Loucy (cell line): ENCODE data around the gene DGCR6L.
"Not testable (repeated sequence)": the region's sequence is repeated elsewhere in the genome, so short reads cannot be mapped to it uniquely, and the experiment has no call there.

Experiments
- H2AFZ ChIP-seq: fragments of 200-600 bp; sonication (generic); 2 replicates; pipeline ENCODE4 v1.6.0; 2016; ENCODE audit warnings: antibody characterized with exemption, mild to moderate bottlenecking, low read length, moderate library complexity
- H3F3A ChIP-seq: fragments of 200-600 bp; 2 replicates; pipeline ENCODE4 v1.6.0; 2016; ENCODE audit warnings: antibody characterized with exemption, low read depth, mild to moderate bottlenecking
- H3K27me3 ChIP-seq: fragments of 200-600 bp; sonication (generic); 2 replicates; pipeline ENCODE4 v1.6.1; 2014; ENCODE audit warnings: low read length, mild to moderate bottlenecking; ENCODE audit not compliant: insufficient read depth, poor library complexity, severe bottlenecking
- H3K36me3 ChIP-seq: fragments of 200-600 bp; sonication (generic); 2 replicates; pipeline ENCODE4 v1.6.1; 2016; ENCODE audit warnings: low read length; ENCODE audit not compliant: insufficient read depth
- H3K4me1 ChIP-seq: fragments of 200-600 bp; sonication (generic); 2 replicates; pipeline ENCODE4 v1.5.1; 2014; ENCODE audit warnings: low read length, mild to moderate bottlenecking; ENCODE audit not compliant: insufficient read depth, poor library complexity, severe bottlenecking
- H3K4me2 ChIP-seq: fragments of 200-600 bp; sonication (generic); 2 replicates; pipeline ENCODE4 v1.6.0; 2014; ENCODE audit warnings: antibody characterized with exemption, low read length, low read depth, mild to moderate bottlenecking; ENCODE audit not compliant: poor library complexity, severe bottlenecking
- H3K4me3 ChIP-seq: fragments of 200-600 bp; sonication (generic); 2 replicates; pipeline ENCODE4 v1.5.1; 2014; ENCODE audit warnings: low read length, mild to moderate bottlenecking, mixed read lengths; ENCODE audit not compliant: poor library complexity, severe bottlenecking
- H3K79me2 ChIP-seq: fragments of 200-600 bp; sonication (generic); 2 replicates; pipeline ENCODE4 v1.6.1; 2014; ENCODE audit warnings: low read length; ENCODE audit not compliant: insufficient read depth
- H3K9ac ChIP-seq: fragments of 200-600 bp; sonication (generic); 2 replicates; pipeline ENCODE4 v1.6.0; 2014; ENCODE audit warnings: mild to moderate bottlenecking, low read depth, low read length, moderate library complexity; ENCODE audit not compliant: poor library complexity, severe bottlenecking
- H3K9me2 ChIP-seq: fragments of 200-600 bp; sonication (generic); replicated peaks from 2 replicates; pipeline ENCODE4 v1.6.1; 2016; ENCODE audit warnings: low read depth, low read length, mixed read lengths
- H3K9me3 ChIP-seq: fragments of 200-600 bp; sonication (generic); 2 replicates; pipeline ENCODE4 v1.6.1; 2014; ENCODE audit warnings: mild to moderate bottlenecking, antibody characterized with exemption, low read length, low read depth; ENCODE audit not compliant: insufficient read depth
- H4K20me1 ChIP-seq: fragments of 200-600 bp; sonication (generic); 2 replicates; pipeline ENCODE4 v1.6.0; 2014; ENCODE audit warnings: antibody characterized with exemption, low read length, mild to moderate bottlenecking; ENCODE audit not compliant: insufficient read depth, poor library complexity, severe bottlenecking
- CTCF ChIP-seq: fragments of 200-600 bp; sonication (generic); conservative IDR thresholded peaks from 2 replicates; pipeline ENCODE4 v1.5.1; 2014; ENCODE audit warnings: mild to moderate bottlenecking, antibody characterized with exemption, low read length
- EZH2phosphoT487 ChIP-seq: fragments of 200-600 bp; IDR thresholded peaks from 2 replicates; pipeline ENCODE4 v1.6.1; 2018; ENCODE audit warnings: antibody characterized with exemption, mild to moderate bottlenecking, moderate library complexity, borderline replicate concordance

The DGCR6L gene

GRCh38 chr22:20290578-20291248, 29.1 kb downstream of the DGCR6L start:
- TF ChIP-seq EZH2phosphoT487 (no peak), CTCF (no peak)
- Histone ChIP-seq H3K9me3 (no peaks in the 10 kb centered on the region), H3K4me2 (no peak overlapping the region), H3K4me1 (no peaks in the 10 kb centered on the region), H2AFZ (no peak overlapping the region), H3K9me2 (no peaks in the 10 kb centered on the region), H3K36me3 (no peaks in the 10 kb centered on the region), H3K9ac (no peak overlapping the region), H4K20me1 (no peaks in the 10 kb centered on the region), H3K4me3 (no peak overlapping the region), H3K79me2 (no peaks in the 10 kb centered on the region), H3F3A (no peaks in the 10 kb centered on the region), H3K27me3 (no peaks in the 10 kb centered on the region)

DNA sequence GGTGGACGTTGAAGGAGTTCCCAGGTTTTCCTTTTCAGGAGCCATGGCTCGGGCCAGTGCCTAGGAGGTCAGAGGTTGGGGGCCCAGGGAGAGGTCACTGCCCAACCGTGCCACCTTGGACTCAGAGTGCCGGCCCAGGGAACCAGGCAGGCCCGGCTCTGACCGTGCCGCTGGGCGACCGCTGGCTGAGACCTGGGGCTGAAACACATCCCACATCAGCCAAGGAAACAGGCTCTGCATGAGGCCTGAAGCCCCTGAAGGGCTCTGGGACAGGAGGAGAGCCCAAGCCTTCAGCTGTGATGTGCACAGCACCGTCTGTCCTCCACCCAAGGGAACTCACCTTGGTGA, 29.8 kb downstream of the DGCR6L start:
- Histone ChIP-seq H3K9ac (no peak overlapping the region), H3K27me3 (no peaks in the 10 kb centered on the region), H4K20me1 (no peaks in the 10 kb centered on the region), H3K9me2 (no peaks in the 10 kb centered on the region), H3K36me3 (no peaks in the 10 kb centered on the region), H3K79me2 (no peaks in the 10 kb centered on the region), H3K4me1 (no peaks in the 10 kb centered on the region), H3K9me3 (no peaks in the 10 kb centered on the region), H3F3A (no peaks in the 10 kb centered on the region), H3K4me2 (no peak overlapping the region), H2AFZ (no peak overlapping the region), H3K4me3 (no peak overlapping the region)
- no peak for TF ChIP-seq EZH2phosphoT487
- TF ChIP-seq CTCF = no peak

DNA sequence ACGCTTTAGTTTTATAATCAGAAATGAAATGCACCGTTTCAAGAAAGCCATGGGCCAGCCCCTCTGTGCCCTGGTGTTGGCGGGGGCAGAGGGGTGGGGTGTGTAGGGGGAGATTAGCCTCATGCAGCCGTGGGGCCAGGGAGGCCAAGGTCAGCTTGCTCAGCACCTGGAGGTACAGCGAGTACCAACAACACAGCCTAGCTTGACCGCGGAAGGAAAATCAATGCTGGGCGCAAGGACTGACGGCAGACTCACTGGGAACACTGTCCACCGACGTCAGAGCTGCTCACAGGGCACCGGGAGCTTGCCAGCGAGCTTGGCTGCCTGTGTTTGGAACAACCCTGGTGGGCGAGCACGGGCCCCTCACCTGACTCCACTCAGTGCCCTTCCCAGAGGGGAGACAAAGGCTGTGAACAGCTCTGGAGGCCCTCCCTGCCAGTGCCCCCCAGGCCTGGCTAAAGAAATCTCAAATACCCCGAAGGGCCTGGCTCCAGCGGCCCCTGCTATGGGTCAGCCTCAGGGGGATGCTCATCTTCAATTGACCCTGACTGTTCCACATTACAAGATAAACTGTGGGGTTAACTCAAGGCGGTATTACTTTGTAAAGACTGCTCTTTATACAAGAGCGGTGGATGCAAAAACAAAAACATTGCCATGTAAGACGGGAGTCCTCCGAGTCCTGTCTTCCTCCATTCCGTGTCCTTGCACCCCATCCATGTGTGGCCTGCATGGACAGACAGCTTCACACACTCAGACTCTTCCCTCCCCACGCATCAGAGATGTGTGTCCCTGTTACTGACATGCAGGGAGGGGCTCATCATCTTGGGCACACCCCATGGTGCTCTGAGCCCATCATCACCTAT, 30.4 kb downstream of the DGCR6L start:
- not testable (repeated sequence) for H3K4me3 ChIP-seq, H3F3A ChIP-seq, H4K20me1 ChIP-seq, H3K9me2 ChIP-seq, H3K4me1 ChIP-seq, H2AFZ ChIP-seq, H3K27me3 ChIP-seq, H3K9ac ChIP-seq, H3K9me3 ChIP-seq, H3K36me3 ChIP-seq, H3K4me2 ChIP-seq, H3K79me2 ChIP-seq

GRCh38 chr22:20286784-20287423, 33.0 kb downstream of the DGCR6L start:
- not testable (repeated sequence) for H3K9me2 ChIP-seq

GRCh38 chr22:20286312-20286660, 33.6 kb downstream of the DGCR6L start:
- H3K4me2 ChIP-seq, H3K9ac ChIP-seq, H2AFZ ChIP-seq, H3K4me1 ChIP-seq, H3K36me3 ChIP-seq, H3K27me3 ChIP-seq, H3K9me3 ChIP-seq, H3K4me3 ChIP-seq, H3F3A ChIP-seq, H3K79me2 ChIP-seq, H4K20me1 ChIP-seq, H3K9me2 ChIP-seq: not testable (repeated sequence)

More at GRCh38 chr22:20286784-20287423, 33.0 kb downstream of the DGCR6L start:
- H3K4me2 ChIP-seq, H3K9me3 ChIP-seq, H3K4me1 ChIP-seq, H3F3A ChIP-seq, H4K20me1 ChIP-seq, H3K4me3 ChIP-seq, H3K27me3 ChIP-seq, H3K36me3 ChIP-seq, H2AFZ ChIP-seq, H3K79me2 ChIP-seq, H3K9ac ChIP-seq: not testable (repeated sequence)
